NT2/D1 (cell line): Measurements from ENCODE around the gene SPATA32.

ENCODE experiments used
- DNase-seq: peaks from one replicate; pipeline ENCODE4 v3.0.0-alpha.2; 2011; ENCODE audit warnings: low read depth, low spot score
- H3K27me3 ChIP-seq: 2 replicates; pipeline ENCODE4 v1.6.0; 2011; ENCODE audit warnings: mild to moderate bottlenecking; ENCODE audit not compliant: insufficient read length, insufficient read depth
- H3K36me3 ChIP-seq: 2 replicates; pipeline ENCODE4 v1.6.1; 2011; ENCODE audit warnings: mild to moderate bottlenecking, low read length, mixed read lengths; ENCODE audit not compliant: insufficient read depth, insufficient read length
- H3K4me1 ChIP-seq: 2 replicates; pipeline ENCODE4 v1.5.1; 2011; ENCODE audit not compliant: insufficient read depth, insufficient read length
- H3K4me3 ChIP-seq: 2 replicates; pipeline ENCODE4 v1.5.1; 2011; ENCODE audit warnings: low read depth; ENCODE audit not compliant: insufficient read length
- H3K9ac ChIP-seq: 2 replicates; pipeline ENCODE4 v1.6.0; 2011; ENCODE audit warnings: low read depth; ENCODE audit not compliant: insufficient read length
- H3K9me3 ChIP-seq: 2 replicates; pipeline ENCODE4 v1.5.1; 2011; ENCODE audit warnings: mild to moderate bottlenecking, low read length; ENCODE audit not compliant: insufficient read depth
- SUZ12 ChIP-seq: IDR thresholded peaks from 2 replicates; pipeline ENCODE4 v1.6.1; 2011; ENCODE audit not compliant: insufficient read length, insufficient read depth; ENCODE audit errors: extremely low read depth
- YY1 ChIP-seq: IDR thresholded peaks from 2 replicates; pipeline ENCODE4 v1.6.1; 2011; ENCODE audit not compliant: insufficient read length, insufficient read depth
- ZNF274 ChIP-seq: IDR thresholded peaks from 2 replicates; pipeline ENCODE4 v1.6.1; 2011; ENCODE audit warnings: mild to moderate bottlenecking, low read depth, low read length

SPATA32 gene

GRCh38 chr17:45277992-45278391, 16.1 kb upstream of the SPATA32 start:
- DNase-seq: no peak
- Histone ChIP-seq H3K9ac (no peak overlapping the region), H3K36me3 (peaks cover 52% of the 10 kb centered on the region), H3K4me3 (no peak overlapping the region), H3K4me1 (peaks cover 6% of the 10 kb centered on the region), H3K27me3 (no peaks in the 10 kb centered on the region), H3K9me3 (no peaks in the 10 kb centered on the region)
- TF ChIP-seq YY1: no peak
- no peak for TF ChIP-seq ZNF274
- no peak for TF ChIP-seq SUZ12

GRCh38 chr17:45277216-45277849, 15.4 kb upstream of the SPATA32 start:
- DNase-seq: peak; percentile 87
- no peak overlapping the region for H3K4me3 ChIP-seq
- peak overlapping the region; percentile 26 for H3K9ac ChIP-seq
- peaks cover 7% of the 10 kb centered on the region for H3K4me1 ChIP-seq
- no peaks in the 10 kb centered on the region for H3K27me3 ChIP-seq
- peaks cover 49% of the 10 kb centered on the region for H3K36me3 ChIP-seq
- TF ChIP-seq YY1: no peak
- no peak for TF ChIP-seq SUZ12
- no peak for TF ChIP-seq ZNF274
- no peaks in the 10 kb centered on the region for H3K9me3 ChIP-seq

GRCh38 chr17:45276031-45276430, 14.1 kb upstream of the SPATA32 start:
- DNase-seq: no peak
- H3K36me3 ChIP-seq: peaks cover 51% of the 10 kb centered on the region

GRCh38 chr17:45274033-45274432, 12.1 kb upstream of the SPATA32 start:
- Histone ChIP-seq H3K36me3 (peaks cover 57% of the 10 kb centered on the region), H3K9me3 (no peaks in the 10 kb centered on the region), H3K4me1 (peaks cover 7% of the 10 kb centered on the region), H3K9ac (no peak overlapping the region), H3K4me3 (no peak overlapping the region), H3K27me3 (no peaks in the 10 kb centered on the region)
- TF ChIP-seq SUZ12 (no peak), ZNF274 (no peak), YY1 (no peak)
- no peak for DNase-seq

More at GRCh38 chr17:45276031-45276430, 14.1 kb upstream of the SPATA32 start:
- H3K27me3 ChIP-seq: no peaks in the 10 kb centered on the region
- no peak overlapping the region for H3K9ac ChIP-seq
- H3K4me3 ChIP-seq: no peak overlapping the region
- no peak for TF ChIP-seq SUZ12
- no peak for TF ChIP-seq ZNF274
- no peak for TF ChIP-seq YY1
- peaks cover 7% of the 10 kb centered on the region for H3K4me1 ChIP-seq
- no peaks in the 10 kb centered on the region for H3K9me3 ChIP-seq

- H3K9ac ChIP-seq: no peak overlapping the region
- TF ChIP-seq YY1 (no peak), ZNF274 (no peak), SUZ12 (no peak)
Measured at GRCh38 chr17:45273551-45273957, 11.7 kb upstream of the SPATA32 start.

GRCh38 chr17:45271603-45272002, 9.7 kb upstream of the SPATA32 start:
- Histone ChIP-seq H3K36me3 (peaks cover 74% of the 10 kb centered on the region), H3K4me1 (peaks cover 3% of the 10 kb centered on the region), H3K9me3 (no peaks in the 10 kb centered on the region), H3K27me3 (no peaks in the 10 kb centered on the region), H3K4me3 (no peak overlapping the region), H3K9ac (no peak overlapping the region)
- DNase-seq: no peak
- TF ChIP-seq SUZ12 (no peak), YY1 (no peak), ZNF274 (no peak)

More at GRCh38 chr17:45273551-45273957, 11.7 kb upstream of the SPATA32 start:
- Histone ChIP-seq H3K36me3 (peaks cover 58% of the 10 kb centered on the region), H3K27me3 (no peaks in the 10 kb centered on the region), H3K9me3 (no peaks in the 10 kb centered on the region), H3K4me3 (no peak overlapping the region), H3K4me1 (peaks cover 7% of the 10 kb centered on the region)
- DNase-seq: no peak

- Histone ChIP-seq H3K27me3 (no peaks in the 10 kb centered on the region), H3K4me1 (peaks cover 3% of the 10 kb centered on the region), H3K9ac (no peak overlapping the region), H3K4me3 (no peak overlapping the region), H3K9me3 (no peaks in the 10 kb centered on the region), H3K36me3 (peaks cover 81% of the 10 kb centered on the region)
- no peak for DNase-seq
- TF ChIP-seq ZNF274: no peak
- TF ChIP-seq YY1: no peak
- TF ChIP-seq SUZ12: no peak
Measured at GRCh38 chr17:45270828-45271418, 9.0 kb upstream of the SPATA32 start.
